ENCODE measurements around the gene KIRREL2.

DNA sequence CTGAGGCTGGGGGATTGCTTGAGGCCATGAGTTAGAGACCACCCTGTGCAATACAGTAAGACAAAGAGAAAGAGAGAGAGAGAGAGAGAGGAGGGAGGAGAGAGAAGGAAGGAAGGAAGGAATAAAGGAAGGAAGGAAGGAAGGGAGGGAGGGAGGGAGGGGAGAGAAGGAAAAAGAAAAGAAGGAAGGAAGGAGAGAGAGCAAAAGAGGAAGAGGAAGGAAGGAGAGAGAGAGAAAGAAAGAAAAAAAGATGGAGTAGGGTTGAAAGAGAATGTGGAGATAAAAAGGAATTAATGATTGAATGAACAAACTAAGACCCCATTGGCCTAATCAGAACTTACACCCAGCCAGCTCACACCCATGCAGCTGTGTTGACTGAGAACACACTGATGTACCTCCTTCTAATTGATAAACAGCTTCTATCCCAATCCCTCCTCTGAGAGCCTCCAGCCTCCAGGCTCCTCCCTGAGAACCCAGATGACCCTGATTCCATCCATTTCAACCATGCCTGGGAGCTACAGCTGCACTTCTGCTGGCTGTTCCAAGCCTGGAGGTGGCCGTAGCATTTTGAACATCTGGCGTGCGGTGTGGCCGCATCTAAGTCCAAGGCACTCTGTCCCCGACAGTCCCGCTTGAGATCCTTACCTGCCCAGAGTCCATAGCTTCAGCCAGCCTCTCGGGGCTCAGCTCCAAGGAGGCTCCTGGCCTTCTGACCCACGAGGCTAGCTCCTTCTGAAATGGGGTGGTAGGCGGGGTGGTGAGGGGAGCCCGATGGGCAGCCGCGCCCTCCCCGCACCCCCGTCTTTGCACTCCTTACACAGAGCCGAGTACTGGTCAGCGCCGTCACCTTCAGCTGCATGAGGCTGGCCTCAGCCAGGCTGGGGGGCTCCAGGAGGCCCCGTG lies 45.1 kb upstream of the KIRREL2 start:
- TF ChIP-seq, protein P1, sequence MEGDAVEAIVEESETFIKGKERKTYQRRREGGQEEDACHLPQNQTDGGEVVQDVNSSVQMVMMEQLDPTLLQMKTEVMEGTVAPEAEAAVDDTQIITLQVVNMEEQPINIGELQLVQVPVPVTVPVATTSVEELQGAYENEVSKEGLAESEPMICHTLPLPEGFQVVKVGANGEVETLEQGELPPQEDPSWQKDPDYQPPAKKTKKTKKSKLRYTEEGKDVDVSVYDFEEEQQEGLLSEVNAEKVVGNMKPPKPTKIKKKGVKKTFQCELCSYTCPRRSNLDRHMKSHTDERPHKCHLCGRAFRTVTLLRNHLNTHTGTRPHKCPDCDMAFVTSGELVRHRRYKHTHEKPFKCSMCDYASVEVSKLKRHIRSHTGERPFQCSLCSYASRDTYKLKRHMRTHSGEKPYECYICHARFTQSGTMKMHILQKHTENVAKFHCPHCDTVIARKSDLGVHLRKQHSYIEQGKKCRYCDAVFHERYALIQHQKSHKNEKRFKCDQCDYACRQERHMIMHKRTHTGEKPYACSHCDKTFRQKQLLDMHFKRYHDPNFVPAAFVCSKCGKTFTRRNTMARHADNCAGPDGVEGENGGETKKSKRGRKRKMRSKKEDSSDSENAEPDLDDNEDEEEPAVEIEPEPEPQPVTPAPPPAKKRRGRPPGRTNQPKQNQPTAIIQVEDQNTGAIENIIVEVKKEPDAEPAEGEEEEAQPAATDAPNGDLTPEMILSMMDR (IDR thresholded peaks at IDR 0.05 in 8 of 11, conservative IDR thresholded peaks at IDR 0.05 in 3 of 11) = no peak
- TF ChIP-seq POLR2A (IDR thresholded peaks at IDR 0.05) = no peak

Measured in spleen (tissue), 7 donors.